Activated B cell treated with CpG ODN at 0.5 μM for 24 hours (primary cell): Measurements from ENCODE around the gene GRAMD2B. TPM values are rescaled to one million over a fixed set of nuclear protein-coding genes. Genes with fewer than 3 reads are reported as not detected.
"Not testable (repeated sequence)": the region's sequence is repeated elsewhere in the genome, so short reads cannot be mapped to it uniquely, and the experiment has no call there.

Experiments used
- ATAC-seq: fragments of 200-7000 bp; cut with Tn5 transposase; one replicate; pipeline ENCODE4 v1.10.0; 2021; ENCODE audit warnings: low read depth, mild to moderate bottlenecking, moderate library complexity
- CTCF ChIA-PET: fragments of 350-600 bp; sonication (Branson Sonifier 250); formaldehyde crosslinking; loops from one replicate; lab custom pipeline; 2021; ENCODE audit warnings: antibody characterized with exemption; lab: Charles Lee
- POLR2A ChIA-PET: fragments of 350-600 bp; sonication (Branson Sonifier 250); formaldehyde crosslinking; loops from one replicate; lab custom pipeline; 2021; ENCODE audit warnings: antibody characterized with exemption; lab: Charles Lee
- DNase-seq: peaks from one replicate; pipeline ENCODE4 v3.0.0; 2022
- H3K27ac Mint-ChIP-seq: one replicate; pipeline ENCODE4 v1.8.0; 2020; ENCODE audit warnings: mixed read lengths
- H3K27me3 Mint-ChIP-seq: one replicate; pipeline ENCODE4 v1.8.0; 2021; ENCODE audit warnings: mixed read lengths
- H3K36me3 Mint-ChIP-seq: one replicate; pipeline ENCODE4 v1.8.0; 2021; ENCODE audit warnings: low read depth, mixed read lengths
- H3K4me1 Mint-ChIP-seq: one replicate; pipeline ENCODE4 v1.8.0; 2021; ENCODE audit warnings: mixed read lengths
- H3K4me3 Mint-ChIP-seq: one replicate; pipeline ENCODE4 v1.8.0; 2020; ENCODE audit warnings: mild to moderate bottlenecking, mixed read lengths
- H3K9me3 Mint-ChIP-seq: one replicate; pipeline ENCODE4 v1.8.0; 2020; ENCODE audit warnings: mixed read lengths
- intact Hi-C: fragments of 100-400 bp; cut with micrococcal nuclease; formaldehyde crosslinking; loops from one replicate; pipeline ENCODE4 v1.15.1; 2024
- total RNA-seq: library from RNA; stranded (reverse); gene quantifications from 2 replicates; pipeline ENCODE4 v1.2.3, GENCODE V29; 2022
- TF ChIP-seq, protein P1 (sequence below): fragments of 200-600 bp; IDR thresholded peaks from one replicate; pipeline ENCODE4 v1.8.0; 2022; ENCODE audit warnings: antibody characterized with exemption, mild to moderate bottlenecking

Gene GRAMD2B
- total RNA-seq, 1 donor from 2014 or later = 4.9 TPM

- H3K36me3 Mint-ChIP-seq = no peaks in the 10 kb centered on the region
- H3K4me1 Mint-ChIP-seq = no peaks in the 10 kb centered on the region
- POLR2A ChIA-PET = no interaction called here
- TF ChIP-seq, protein P1, sequence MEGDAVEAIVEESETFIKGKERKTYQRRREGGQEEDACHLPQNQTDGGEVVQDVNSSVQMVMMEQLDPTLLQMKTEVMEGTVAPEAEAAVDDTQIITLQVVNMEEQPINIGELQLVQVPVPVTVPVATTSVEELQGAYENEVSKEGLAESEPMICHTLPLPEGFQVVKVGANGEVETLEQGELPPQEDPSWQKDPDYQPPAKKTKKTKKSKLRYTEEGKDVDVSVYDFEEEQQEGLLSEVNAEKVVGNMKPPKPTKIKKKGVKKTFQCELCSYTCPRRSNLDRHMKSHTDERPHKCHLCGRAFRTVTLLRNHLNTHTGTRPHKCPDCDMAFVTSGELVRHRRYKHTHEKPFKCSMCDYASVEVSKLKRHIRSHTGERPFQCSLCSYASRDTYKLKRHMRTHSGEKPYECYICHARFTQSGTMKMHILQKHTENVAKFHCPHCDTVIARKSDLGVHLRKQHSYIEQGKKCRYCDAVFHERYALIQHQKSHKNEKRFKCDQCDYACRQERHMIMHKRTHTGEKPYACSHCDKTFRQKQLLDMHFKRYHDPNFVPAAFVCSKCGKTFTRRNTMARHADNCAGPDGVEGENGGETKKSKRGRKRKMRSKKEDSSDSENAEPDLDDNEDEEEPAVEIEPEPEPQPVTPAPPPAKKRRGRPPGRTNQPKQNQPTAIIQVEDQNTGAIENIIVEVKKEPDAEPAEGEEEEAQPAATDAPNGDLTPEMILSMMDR = no peak
- H3K9me3 Mint-ChIP-seq = no peaks in the 10 kb centered on the region
- intact Hi-C loops = no loop called here
- H3K27ac Mint-ChIP-seq = no peak overlapping the region
- CTCF ChIA-PET = no interaction called here
- DNase-seq (no peak), ATAC-seq (no peak)
- H3K27me3 Mint-ChIP-seq = peaks cover 7% of the 10 kb centered on the region
- H3K4me3 Mint-ChIP-seq = no peak overlapping the region
These were observed 33.2 kb upstream of the GRAMD2B start for GRCh38 chr5:126390051-126390450.

GRCh38 chr5:126391386-126391785 is 31.8 kb upstream of the GRAMD2B start:
- TF ChIP-seq, protein P1 = no peak

GRCh38 chr5:126394211-126394788 is 28.9 kb upstream of the GRAMD2B start:
- Mint-ChIP-seq H3K27me3 (peaks cover 12% of the 10 kb centered on the region), H3K9me3 (peaks cover 10% of the 10 kb centered on the region), H3K27ac (no peak overlapping the region), H3K4me1 (peaks cover 2% of the 10 kb centered on the region), H3K4me3 (no peak overlapping the region), H3K36me3 (no peaks in the 10 kb centered on the region)
- DNase-seq (no peak), ATAC-seq (no peak)
- ChIA-PET CTCF (no interaction called here), POLR2A (no interaction called here)
- intact Hi-C loops = no loop called here
- TF ChIP-seq, protein P1 = no peak

More at GRCh38 chr5:126391386-126391785, 31.8 kb upstream of the GRAMD2B start:
- H3K9me3 Mint-ChIP-seq = no peaks in the 10 kb centered on the region
- H3K27me3 Mint-ChIP-seq = peaks cover 3% of the 10 kb centered on the region
- ChIA-PET CTCF (no interaction called here), POLR2A (no interaction called here)
- intact Hi-C loops = no loop called here
- no peaks in the 10 kb centered on the region for H3K4me1 Mint-ChIP-seq
- no peak overlapping the region for H3K27ac Mint-ChIP-seq
- no peaks in the 10 kb centered on the region for H3K36me3 Mint-ChIP-seq
- no peak for ATAC-seq
- DNase-seq = no peak
- H3K4me3 Mint-ChIP-seq = no peak overlapping the region

DNA sequence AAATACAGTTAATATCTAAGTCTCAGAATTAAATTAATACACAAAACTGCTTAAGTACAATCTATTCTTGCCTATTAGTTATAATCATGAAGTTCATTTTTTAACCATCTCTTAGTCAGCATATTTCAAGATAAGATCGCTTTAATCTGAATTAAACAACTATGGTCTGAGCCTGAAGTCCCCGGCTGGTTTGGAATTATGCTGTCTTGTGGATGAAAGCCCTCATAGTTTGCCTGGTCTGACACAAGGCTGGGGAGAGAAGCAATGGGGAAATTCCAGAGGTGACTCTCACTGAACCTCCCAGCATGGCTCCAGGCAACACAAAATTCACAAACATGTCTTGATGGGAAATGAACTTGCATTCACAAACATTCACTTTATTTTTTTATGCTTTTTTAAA is 28.0 kb upstream of the GRAMD2B start:
- H3K27ac Mint-ChIP-seq = no peak overlapping the region
- no peak for ATAC-seq
- peaks cover 1% of the 10 kb centered on the region for H3K36me3 Mint-ChIP-seq
- intact Hi-C loops = no loop called here
- peaks cover 12% of the 10 kb centered on the region for H3K27me3 Mint-ChIP-seq
- no peak for DNase-seq
- peaks cover 18% of the 10 kb centered on the region for H3K9me3 Mint-ChIP-seq
- H3K4me1 Mint-ChIP-seq = peaks cover 2% of the 10 kb centered on the region
- H3K4me3 Mint-ChIP-seq = no peak overlapping the region
- TF ChIP-seq, protein P1 = no peak
- ChIA-PET CTCF (no interaction called here), POLR2A (no interaction called here)

- TF ChIP-seq, protein P1 = no peak
- DNase-seq = no peak
These were observed 27.6 kb upstream of the GRAMD2B start for GRCh38 chr5:126395605-126396004.

GRCh38 chr5:126396721-126397120 is 26.5 kb upstream of the GRAMD2B start:
- DNase-seq, CTCF ChIA-PET, intact Hi-C loops, POLR2A ChIA-PET, ATAC-seq, H3K36me3 Mint-ChIP-seq, H3K4me3 Mint-ChIP-seq, H3K4me1 Mint-ChIP-seq, H3K27ac Mint-ChIP-seq: not testable (repeated sequence)
- Mint-ChIP-seq H3K9me3 (peaks cover 23% of the 10 kb centered on the region), H3K27me3 (peaks cover 12% of the 10 kb centered on the region)

More at GRCh38 chr5:126395605-126396004, 27.6 kb upstream of the GRAMD2B start:
- ATAC-seq = no peak
- Mint-ChIP-seq H3K27me3 (peaks cover 12% of the 10 kb centered on the region), H3K27ac (no peak overlapping the region), H3K36me3 (peaks cover 1% of the 10 kb centered on the region), H3K9me3 (peaks cover 21% of the 10 kb centered on the region), H3K4me1 (peaks cover 2% of the 10 kb centered on the region), H3K4me3 (no peak overlapping the region)
- ChIA-PET CTCF (no interaction called here), POLR2A (no interaction called here)
- intact Hi-C loops = no loop called here
